ENCODE results near the gene NR1H2.
"Not testable (repeated sequence)": the region's sequence is repeated elsewhere in the genome, so short reads cannot be mapped to it uniquely, and the experiment has no call there.

GRCh38 chr19:50390952-50391351 is 14.7 kb downstream of the NR1H2 start:
- TF ChIP-seq CTCF (IDR thresholded peaks at IDR 0.05; ENCODE audit: low read depth, low read length); EZH2phosphoT487 (IDR thresholded peaks at IDR 0.05; ENCODE audit: low read depth): not testable (repeated sequence)
